Esophagus muscularis mucosa (tissue), 3 donors: Measurements from ENCODE around the gene UBTD1.

ENCODE experiments used
- POLR2AphosphoS5 ChIP-seq, 2 donors: sonication (generic); formaldehyde crosslinking; IDR thresholded peaks; one replicate each; pipeline ENCODE4 v1.6.1; 2017; ENCODE audit warnings: antibody characterized with exemption in 2 of 2
- TF ChIP-seq, protein P1 (sequence below), 3 experiments: fragments of 200-600 bp in 2 of 3; fragments of 450-650 bp in 1 of 3; sonication (generic) in 2 of 3; IDR thresholded peaks; one replicate each; pipeline ENCODE4 v1.5.1; 2017 to 2019; ENCODE audit warnings: antibody characterized with exemption in 3 of 3, mild to moderate bottlenecking in 2 of 3, moderate library complexity in 1 of 3

DNA sequence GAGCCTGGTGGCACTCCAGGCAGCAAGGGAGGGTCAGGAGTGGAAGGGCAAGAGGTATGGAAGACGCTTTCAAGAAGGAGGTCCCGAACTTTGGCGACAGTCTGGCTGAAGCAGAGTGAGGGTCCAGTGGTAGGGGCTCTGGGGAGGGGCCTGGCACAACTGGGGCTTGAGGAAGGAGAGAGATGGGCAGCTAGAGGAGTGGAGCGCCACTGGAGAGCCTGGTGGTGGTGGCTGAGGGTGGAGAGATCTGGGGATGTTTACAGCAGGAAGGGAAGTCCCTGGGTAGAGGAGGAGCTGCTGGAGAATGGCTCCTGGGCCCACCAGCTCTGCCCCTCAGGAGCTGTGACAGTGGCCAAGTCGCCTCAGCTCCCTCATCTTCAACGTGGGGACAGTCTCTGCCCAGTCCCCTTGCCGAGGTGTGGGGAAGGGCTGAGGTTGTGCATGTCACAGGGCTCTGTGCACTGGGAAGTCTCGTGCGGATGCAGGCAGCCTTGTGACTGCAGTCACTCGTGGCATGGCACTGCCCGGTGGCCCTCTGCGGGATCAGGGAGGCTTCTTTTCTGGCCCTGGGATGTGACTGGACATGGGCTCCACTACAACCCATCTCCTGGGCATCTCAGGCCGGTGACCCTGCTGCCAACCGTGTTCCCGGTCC is 18.5 kb downstream of the UBTD1 start:
- TF ChIP-seq, protein P1, sequence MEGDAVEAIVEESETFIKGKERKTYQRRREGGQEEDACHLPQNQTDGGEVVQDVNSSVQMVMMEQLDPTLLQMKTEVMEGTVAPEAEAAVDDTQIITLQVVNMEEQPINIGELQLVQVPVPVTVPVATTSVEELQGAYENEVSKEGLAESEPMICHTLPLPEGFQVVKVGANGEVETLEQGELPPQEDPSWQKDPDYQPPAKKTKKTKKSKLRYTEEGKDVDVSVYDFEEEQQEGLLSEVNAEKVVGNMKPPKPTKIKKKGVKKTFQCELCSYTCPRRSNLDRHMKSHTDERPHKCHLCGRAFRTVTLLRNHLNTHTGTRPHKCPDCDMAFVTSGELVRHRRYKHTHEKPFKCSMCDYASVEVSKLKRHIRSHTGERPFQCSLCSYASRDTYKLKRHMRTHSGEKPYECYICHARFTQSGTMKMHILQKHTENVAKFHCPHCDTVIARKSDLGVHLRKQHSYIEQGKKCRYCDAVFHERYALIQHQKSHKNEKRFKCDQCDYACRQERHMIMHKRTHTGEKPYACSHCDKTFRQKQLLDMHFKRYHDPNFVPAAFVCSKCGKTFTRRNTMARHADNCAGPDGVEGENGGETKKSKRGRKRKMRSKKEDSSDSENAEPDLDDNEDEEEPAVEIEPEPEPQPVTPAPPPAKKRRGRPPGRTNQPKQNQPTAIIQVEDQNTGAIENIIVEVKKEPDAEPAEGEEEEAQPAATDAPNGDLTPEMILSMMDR (IDR thresholded peaks at IDR 0.05) = no peak
- TF ChIP-seq POLR2AphosphoS5 (IDR thresholded peaks at IDR 0.05) = no peak
